Transverse colon (tissue), 4 donors: Measurements from ENCODE around the gene IFITM5. TPM values are rescaled to one million over a fixed set of nuclear protein-coding genes. Genes with fewer than 3 reads are reported as not detected.
"Not testable (repeated sequence)": the region's sequence is repeated elsewhere in the genome, so short reads cannot be mapped to it uniquely, and the experiment has no call there.

Experiments
- DNase-seq: peaks from one replicate; pipeline ENCODE4 v3.0.0-alpha.2; 2019
- H3K27ac ChIP-seq, 4 donors: fragments of 200-600 bp; sonication (generic); 2 replicates each; pipeline ENCODE4 v1.5.1; 2016 to 2018; ENCODE audit warnings: inconsistent platforms in 4 of 4
- H3K27me3 ChIP-seq: fragments of 200-600 bp; sonication (generic); 2 replicates; pipeline ENCODE4 v1.5.1; 2017; ENCODE audit warnings: inconsistent platforms
- H3K36me3 ChIP-seq, 4 donors: fragments of 200-600 bp; sonication (generic); 2 replicates each; pipeline ENCODE4 v1.5.1; 2017 to 2019; ENCODE audit warnings: inconsistent platforms in 4 of 4
- H3K4me1 ChIP-seq, 4 donors: fragments of 200-600 bp; sonication (generic); 2 replicates each; pipeline ENCODE4 v1.5.1; 2017 to 2020; ENCODE audit warnings: inconsistent platforms in 4 of 4
- H3K4me3 ChIP-seq, 4 donors: fragments of 200-600 bp; sonication (generic); 1 replicate in 1 of 4; 2 replicates in 3 of 4; pipeline versions ENCODE4 v1.5.1 to v1.6.1; 2017 to 2019; ENCODE audit warnings: inconsistent platforms in 4 of 4
- H3K9me3 ChIP-seq, 2 donors: fragments of 200-600 bp; sonication (generic); 2 replicates each; pipeline ENCODE4 v1.5.1; 2017 to 2019; ENCODE audit warnings: inconsistent platforms in 2 of 2
- EP300 ChIP-seq: sonication (generic); formaldehyde crosslinking; IDR thresholded peaks from one replicate; pipeline ENCODE4 v1.6.1; 2017; ENCODE audit warnings: antibody characterized with exemption, low read depth
- POLR2A ChIP-seq: fragments of 450-650 bp; IDR thresholded peaks from one replicate; pipeline ENCODE4 v1.6.1; 2016; ENCODE audit warnings: antibody characterized with exemption, mild to moderate bottlenecking, moderate library complexity
- POLR2AphosphoS5 ChIP-seq, 3 donors: sonication (generic); formaldehyde crosslinking; IDR thresholded peaks; one replicate each; pipeline ENCODE4 v1.6.1; 2016; ENCODE audit warnings: antibody characterized with exemption in 3 of 3
- WGBS, 2 donors: methylation state at CpG; one replicate each; pipeline ENCODE4 v1.1.5; 2018; ENCODE audit warnings: low coverage in 1 of 2; 5-methylcytosine and 5-hydroxymethylcytosine counted together
- in situ Hi-C, 4 donors: fragments of 200-750 bp; cut with MboI; loops; one replicate each; pipeline versions ENCODE4 v1.15.0 to v1.15.1; 2017; ENCODE audit warnings: low sequenced_read_pairs in 3 of 4, low pct_ligation_motif_present in 1 of 4, low pct_unique_long_range_greater_than_20kb in 1 of 4
- intact Hi-C: fragments of 100-400 bp; cut with DNase I; formaldehyde crosslinking; loops from one replicate; pipeline ENCODE4 v1.15.1; 2023; ENCODE audit warnings: low total_unique reads
- total RNA-seq, 4 donors: library from RNA; depleted of rRNA; stranded (reverse); fragments of >200 nt; gene quantifications; one replicate each; pipeline ENCODE4 v1.1.0, GENCODE V29; 2016
- TF ChIP-seq, protein P1 (sequence below), 5 experiments: fragments of 200-600 bp in 3 of 5; fragments of 450-650 bp in 2 of 5; sonication (generic) in 3 of 5; IDR thresholded peaks; 1 replicate in 2 of 5; 2 replicates in 3 of 5; pipeline ENCODE4 v1.5.1; 2016 to 2017; ENCODE audit warnings: antibody characterized with exemption in 5 of 5, inconsistent platforms in 3 of 5, mild to moderate bottlenecking in 2 of 5, moderate library complexity in 1 of 5

Gene IFITM5
- total RNA-seq, 4 donors from 2014 or later = not detected

GRCh38 chr11:325796-326591 lies 26.7 kb upstream of the IFITM5 start:
- in situ Hi-C loops = no loop called here
- H3K4me1 ChIP-seq = peaks cover 27 to 38% (median 34%) of the 10 kb centered on the region in 4 donors
- 82 to 91% methylated on average over 17 to 30 of the region's 30 CpGs for whole genome bisulfite sequencing, 2 donors

DNA sequence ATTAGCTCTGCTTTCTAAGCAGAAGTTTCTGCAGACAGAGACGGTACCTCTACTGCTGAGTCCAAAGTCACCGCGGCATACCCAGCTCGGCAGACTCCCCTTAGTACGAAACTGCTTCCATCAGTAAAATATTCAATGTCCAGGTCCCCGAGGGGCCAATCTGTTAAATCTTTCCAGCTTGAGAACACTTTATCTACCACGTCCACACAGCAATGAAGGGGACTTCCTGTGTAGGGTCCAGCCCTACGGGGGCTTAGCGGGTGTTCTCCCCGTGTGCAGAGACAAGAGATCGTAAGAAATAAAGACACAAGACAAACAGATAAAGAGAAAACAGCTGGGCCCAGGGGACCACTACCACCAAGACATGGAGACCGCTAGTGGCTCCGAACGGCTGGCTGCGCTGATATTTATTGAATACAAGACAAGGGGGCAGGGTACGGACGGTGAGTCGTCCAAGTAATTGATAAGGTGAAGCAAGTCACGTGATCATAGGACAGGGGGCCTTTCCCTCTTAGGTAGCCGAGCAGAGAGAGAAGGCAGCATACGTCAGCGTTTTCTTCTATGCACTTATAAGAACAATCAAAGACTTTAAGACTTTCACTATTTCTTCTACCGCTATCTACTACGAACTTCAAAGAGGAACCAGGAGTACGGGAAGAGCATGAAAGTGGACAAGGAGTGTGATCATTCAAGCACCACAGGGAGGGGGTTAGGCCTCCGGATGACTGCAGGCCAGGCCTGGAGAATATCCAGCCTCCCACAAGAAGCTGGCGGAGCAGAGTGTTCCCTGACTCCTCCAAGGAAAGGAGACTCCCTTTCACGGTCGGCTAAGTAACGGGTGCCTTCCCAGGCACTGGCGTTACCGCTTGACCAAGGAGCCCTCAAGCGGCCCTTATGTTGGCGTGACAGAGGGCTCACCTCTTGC lies 25.5 kb upstream of the IFITM5 start:
- H3K9me3 ChIP-seq, intact Hi-C loops, H3K4me3 ChIP-seq, in situ Hi-C loops, DNase-seq, H3K36me3 ChIP-seq, H3K27me3 ChIP-seq: not testable (repeated sequence)
- peak in 1 of 3 donors; percentile 23 for TF ChIP-seq POLR2AphosphoS5 (IDR thresholded peaks at IDR 0.05)
- Histone ChIP-seq H3K4me1 (peaks cover 27 to 39% (median 36%) of the 10 kb centered on the region in 4 donors), H3K27ac (peak overlapping the region; percentile 80 to 87 (median 86))
- WGBS, 2 donors = 61 to 67% methylated on average over 17 to 26 of the region's 34 CpGs

More at GRCh38 chr11:325796-326591, 26.7 kb upstream of the IFITM5 start:
- no peaks in the 10 kb centered on the region for H3K36me3 ChIP-seq
- peak overlapping the region; percentile 80 to 87 (median 84) for H3K27ac ChIP-seq
- no peaks in the 10 kb centered on the region for H3K27me3 ChIP-seq
- H3K4me3 ChIP-seq = no peak overlapping the region
- no peak for TF ChIP-seq POLR2A
- no peak for TF ChIP-seq EP300
- no peak for TF ChIP-seq POLR2AphosphoS5 (IDR thresholded peaks at IDR 0.05)
- no peaks in the 10 kb centered on the region for H3K9me3 ChIP-seq
- no peak for DNase-seq
- intact Hi-C loops = no loop called here

DNA sequence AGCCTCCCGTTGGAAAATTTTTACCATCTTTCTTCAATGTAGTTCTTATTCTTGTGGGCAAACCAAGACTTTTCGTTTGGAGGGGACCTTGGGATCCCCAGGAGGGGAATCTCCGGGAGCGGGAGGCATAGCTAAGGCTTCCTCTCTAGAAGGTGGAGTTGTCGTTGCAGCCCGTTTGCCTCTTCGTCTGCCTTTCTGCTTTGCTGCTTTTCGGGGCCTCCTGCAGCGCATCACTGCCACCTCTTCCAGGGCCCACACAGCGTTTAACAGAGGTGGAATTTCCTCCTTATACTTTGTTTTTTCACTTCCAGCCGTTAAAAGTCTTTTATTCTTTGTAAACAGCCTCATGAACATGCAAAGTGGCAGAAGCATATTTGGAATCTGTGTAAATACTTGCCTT lies 24.8 kb upstream of the IFITM5 start:
- TF ChIP-seq EP300 (no peak), POLR2AphosphoS5 (IDR thresholded peaks at IDR 0.05) (no peak), POLR2A (no peak)
- TF ChIP-seq, protein P1, sequence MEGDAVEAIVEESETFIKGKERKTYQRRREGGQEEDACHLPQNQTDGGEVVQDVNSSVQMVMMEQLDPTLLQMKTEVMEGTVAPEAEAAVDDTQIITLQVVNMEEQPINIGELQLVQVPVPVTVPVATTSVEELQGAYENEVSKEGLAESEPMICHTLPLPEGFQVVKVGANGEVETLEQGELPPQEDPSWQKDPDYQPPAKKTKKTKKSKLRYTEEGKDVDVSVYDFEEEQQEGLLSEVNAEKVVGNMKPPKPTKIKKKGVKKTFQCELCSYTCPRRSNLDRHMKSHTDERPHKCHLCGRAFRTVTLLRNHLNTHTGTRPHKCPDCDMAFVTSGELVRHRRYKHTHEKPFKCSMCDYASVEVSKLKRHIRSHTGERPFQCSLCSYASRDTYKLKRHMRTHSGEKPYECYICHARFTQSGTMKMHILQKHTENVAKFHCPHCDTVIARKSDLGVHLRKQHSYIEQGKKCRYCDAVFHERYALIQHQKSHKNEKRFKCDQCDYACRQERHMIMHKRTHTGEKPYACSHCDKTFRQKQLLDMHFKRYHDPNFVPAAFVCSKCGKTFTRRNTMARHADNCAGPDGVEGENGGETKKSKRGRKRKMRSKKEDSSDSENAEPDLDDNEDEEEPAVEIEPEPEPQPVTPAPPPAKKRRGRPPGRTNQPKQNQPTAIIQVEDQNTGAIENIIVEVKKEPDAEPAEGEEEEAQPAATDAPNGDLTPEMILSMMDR (IDR thresholded peaks at IDR 0.05) = no peak
- H3K9me3 ChIP-seq = no peaks in the 10 kb centered on the region
- WGBS, 2 donors = 58 to 60% methylated on average over 11 of the region's 11 CpGs
- H3K27ac ChIP-seq = peak overlapping the region; percentile 80 to 87 (median 86)
- peaks cover 27 to 44% (median 36%) of the 10 kb centered on the region in 4 donors for H3K4me1 ChIP-seq
- H3K27me3 ChIP-seq = no peaks in the 10 kb centered on the region
- in situ Hi-C loops = no loop called here
- no peak overlapping the region for H3K4me3 ChIP-seq
- DNase-seq = no peak
- intact Hi-C loops = no loop called here
- H3K36me3 ChIP-seq = no peaks in the 10 kb centered on the region

DNA sequence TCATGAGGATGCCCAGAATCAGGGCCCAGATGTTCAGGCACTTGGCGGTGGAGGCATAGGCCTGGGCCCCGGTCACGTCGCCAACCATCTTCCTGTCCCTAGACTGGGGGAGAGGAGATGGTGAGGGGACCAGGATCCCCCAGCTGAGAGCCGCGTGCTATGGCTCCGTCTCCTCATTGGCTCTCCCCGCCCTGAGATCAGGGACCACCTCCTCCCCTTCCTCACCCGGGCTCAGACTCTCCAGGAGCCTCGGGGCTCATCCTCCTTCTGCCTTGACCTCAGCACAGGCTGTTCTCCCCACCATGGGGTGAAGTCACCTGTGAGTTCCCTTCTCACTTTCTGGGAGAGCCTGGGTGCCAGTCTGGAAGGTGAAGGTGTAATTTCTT lies 20.6 kb upstream of the IFITM5 start:
- Histone ChIP-seq H3K27ac (peak overlapping the region; percentile 85 to 97 (median 94)), H3K4me3 (peak overlapping the region; percentile 66 to 71 (median 68)), H3K27me3 (peaks cover 12% of the 10 kb centered on the region), H3K4me1 (peaks cover 9 to 44% (median 27%) of the 10 kb centered on the region in 4 donors)
- in situ Hi-C loops, H3K9me3 ChIP-seq, DNase-seq, H3K36me3 ChIP-seq, intact Hi-C loops: not testable (repeated sequence)
- WGBS, 2 donors = 25% methylated on average over 6 of the region's 10 CpGs; no CpG with 5 or more reads in 1 of the 2 donors

- H3K36me3 ChIP-seq, H3K9me3 ChIP-seq, in situ Hi-C loops, intact Hi-C loops, DNase-seq: not testable (repeated sequence)
- WGBS, 2 donors = 29 to 37% methylated on average over 2 to 11 of the region's 29 CpGs
- peak overlapping the region; percentile 85 to 97 (median 94) for H3K27ac ChIP-seq
- TF ChIP-seq, protein P1 (IDR thresholded peaks at IDR 0.05) = peak in 1 of 5 experiments; percentile 43
- peaks cover 12% of the 10 kb centered on the region for H3K27me3 ChIP-seq
- H3K4me1 ChIP-seq = peaks cover 4 to 40% (median 21%) of the 10 kb centered on the region in 4 donors
- H3K4me3 ChIP-seq = peak overlapping the region; percentile 44 to 71 (median 68)
Observed at GRCh38 chr11:319121-319887, 20.0 kb upstream of the IFITM5 start.

- Histone ChIP-seq H3K4me3 (peak overlapping the region; percentile 39 to 69 (median 55)), H3K27ac (peak overlapping the region; percentile 88 to 97 (median 94)), H3K27me3 (peaks cover 12% of the 10 kb centered on the region), H3K4me1 (peaks cover 5 to 35% (median 20%) of the 10 kb centered on the region in 4 donors)
- in situ Hi-C loops, intact Hi-C loops, H3K36me3 ChIP-seq, DNase-seq, H3K9me3 ChIP-seq: not testable (repeated sequence)
- 4% methylated on average over 5 of the region's 79 CpGs; no CpG with 5 or more reads in 1 of the 2 donors for WGBS, 2 donors
Observed at GRCh38 chr11:318405-319120, 19.2 kb upstream of the IFITM5 start.
